ENCODE results near the gene GSTM2.

Gene GSTM2

DNA sequence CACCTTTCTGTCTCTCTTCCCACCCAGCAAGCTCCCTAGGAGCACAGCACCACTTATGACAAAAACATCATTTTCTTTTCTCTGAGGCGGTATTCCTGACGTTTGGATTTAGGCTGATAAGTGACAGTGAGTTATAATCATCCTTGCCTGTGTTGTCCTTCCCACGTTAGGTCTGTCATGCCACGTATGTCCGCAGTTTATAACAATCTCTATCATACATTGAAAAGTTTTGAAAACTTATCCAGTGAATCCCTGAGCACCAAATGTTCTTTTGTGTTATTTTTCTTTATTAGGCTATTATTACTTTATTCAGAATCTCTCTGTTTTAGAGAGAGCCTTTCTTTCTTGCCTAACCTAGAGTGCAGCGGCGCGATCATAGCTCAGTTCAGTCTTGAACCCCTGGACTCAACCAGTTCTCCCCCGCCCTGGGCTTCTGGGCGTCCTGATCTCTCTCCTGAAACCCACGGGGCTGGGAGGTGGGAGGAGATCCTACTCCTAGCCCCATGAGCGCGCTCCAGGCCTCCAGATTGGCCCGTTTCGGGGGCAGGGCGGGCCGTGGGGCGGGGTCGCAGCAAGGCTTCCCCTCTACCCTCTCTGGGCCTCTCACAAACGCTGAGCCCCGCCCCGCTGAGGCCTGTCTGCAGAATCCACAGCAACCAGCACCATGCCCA, at the start of gene GSTM2:
Gene GSTM2 (plus strand): TSS at position 606 of the 671 bp plus-strand sequence. CDS start 59 bp downstream, at position 665.
- peak; percentile 64 for DNase-seq (ENCODE audit: low spot score)

DNA sequence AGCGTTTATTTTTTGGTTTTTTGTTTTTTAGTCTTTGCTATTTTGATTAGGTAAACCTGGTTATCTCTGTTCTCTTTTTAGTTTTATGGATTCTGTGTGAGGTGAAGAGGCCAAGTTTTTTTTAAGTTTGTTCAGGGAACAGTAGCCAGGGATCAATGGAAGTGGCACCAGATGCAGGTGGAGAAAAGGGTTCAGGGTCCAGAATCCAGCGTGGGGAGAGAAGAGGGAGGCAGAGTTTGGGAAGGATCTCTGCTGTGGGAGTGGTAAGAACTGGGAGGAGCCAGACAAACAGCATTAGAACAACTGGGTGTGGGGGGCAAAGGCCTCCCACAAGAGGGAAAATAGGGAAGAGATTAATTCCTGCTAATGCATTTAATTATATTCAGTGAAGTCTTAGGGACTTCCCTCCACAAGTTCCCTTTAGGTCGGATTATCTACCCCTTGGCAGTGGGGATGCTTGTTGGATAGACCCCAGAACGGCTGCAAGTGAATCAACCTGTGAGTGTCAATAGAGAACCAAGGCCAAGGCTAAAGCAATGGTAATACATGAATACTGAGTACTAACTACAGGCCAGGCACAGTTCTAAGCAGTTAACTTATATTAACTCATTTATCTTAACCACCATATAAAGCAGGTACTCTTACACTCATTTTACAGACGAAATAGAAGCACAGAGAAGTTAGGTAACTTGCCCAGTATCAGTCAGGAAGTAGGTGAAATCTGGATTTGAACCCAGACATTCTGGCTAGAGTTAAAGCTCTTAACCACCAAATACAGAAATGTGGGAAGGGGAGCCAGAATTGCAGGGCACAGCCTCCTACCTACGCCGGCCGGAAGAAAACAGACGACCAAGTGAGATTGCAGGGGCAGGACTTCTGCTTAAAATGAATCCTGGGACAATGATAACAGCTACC, 48.9 kb upstream of the GSTM2 start:
- DNase-seq (ENCODE audit: low spot score) = no peak

DNA sequence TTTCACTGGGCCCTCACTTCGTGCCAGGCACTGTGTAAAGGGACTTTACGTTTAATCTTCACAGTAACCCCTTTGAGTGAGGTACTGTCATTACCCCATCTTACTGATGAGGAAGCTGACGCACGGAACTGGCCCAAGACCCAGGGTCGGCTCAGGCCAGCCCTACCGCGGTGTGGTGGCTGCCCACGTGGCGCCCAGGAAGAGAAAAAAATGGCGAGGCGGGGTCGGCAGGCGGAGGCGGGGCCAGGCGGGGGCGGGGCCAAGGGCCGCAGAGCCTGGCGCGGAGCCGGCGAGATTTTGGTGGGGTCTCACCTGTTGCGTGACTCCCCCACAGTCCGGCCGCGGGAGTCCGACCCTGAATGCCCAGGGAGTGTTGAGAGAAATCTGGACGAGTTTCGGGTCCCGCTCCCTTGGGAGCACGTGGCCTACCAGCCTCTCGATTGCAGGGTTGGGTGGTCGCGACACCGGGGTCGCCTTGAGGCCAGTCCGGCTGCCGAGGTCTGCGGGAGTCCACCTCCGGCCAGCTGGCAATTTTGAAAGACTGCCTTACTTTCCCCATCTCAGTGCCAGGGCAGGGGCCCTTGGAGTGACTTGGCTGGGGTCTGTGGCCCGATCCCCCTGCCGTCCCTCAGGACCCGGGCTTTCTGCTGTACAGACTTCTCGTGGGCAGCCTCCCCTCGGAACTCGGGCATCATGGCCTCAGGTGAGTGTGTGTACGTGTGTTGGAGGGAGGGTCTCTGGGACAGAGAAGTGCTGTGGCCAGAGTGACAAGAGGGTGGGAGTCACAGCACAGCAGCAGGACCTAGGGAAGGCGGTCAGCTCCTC, 48.1 kb upstream of the GSTM2 start, which contains the start of the genes AMPD2 and GNAT2:
Gene AMPD2 (plus strand): TSS at position 262 of the 825 bp plus-strand sequence. CDS start 1,339 bp downstream, outside the sequence.
Gene GNAT2 (minus strand): TSS at position 41 of the 825 bp plus-strand sequence. CDS start 6,746 bp downstream, outside the sequence.
- peak; percentile 67 for DNase-seq (ENCODE audit: low spot score)

DNA sequence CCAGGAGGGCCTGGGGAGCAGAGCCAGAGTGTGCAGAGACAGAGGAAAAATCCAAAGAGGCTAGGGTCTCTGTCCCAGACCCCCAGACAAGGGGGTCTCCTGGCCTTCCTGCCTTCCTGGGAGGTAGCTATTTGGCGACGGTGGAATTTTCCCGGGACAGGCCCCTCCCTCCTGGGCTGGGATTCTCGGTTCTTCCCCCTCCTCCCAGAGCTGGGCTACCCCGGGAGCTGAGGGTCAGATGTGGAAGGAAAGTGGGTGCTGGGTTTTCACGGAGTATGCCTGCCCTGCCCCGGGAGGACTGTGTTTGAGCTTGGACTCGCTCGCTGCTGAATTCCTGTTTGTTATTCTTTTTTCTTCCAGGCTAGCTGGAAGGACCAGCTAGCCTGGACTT, 47.5 kb upstream of the GSTM2 start:
- no peak for DNase-seq (ENCODE audit: low spot score)

DNA sequence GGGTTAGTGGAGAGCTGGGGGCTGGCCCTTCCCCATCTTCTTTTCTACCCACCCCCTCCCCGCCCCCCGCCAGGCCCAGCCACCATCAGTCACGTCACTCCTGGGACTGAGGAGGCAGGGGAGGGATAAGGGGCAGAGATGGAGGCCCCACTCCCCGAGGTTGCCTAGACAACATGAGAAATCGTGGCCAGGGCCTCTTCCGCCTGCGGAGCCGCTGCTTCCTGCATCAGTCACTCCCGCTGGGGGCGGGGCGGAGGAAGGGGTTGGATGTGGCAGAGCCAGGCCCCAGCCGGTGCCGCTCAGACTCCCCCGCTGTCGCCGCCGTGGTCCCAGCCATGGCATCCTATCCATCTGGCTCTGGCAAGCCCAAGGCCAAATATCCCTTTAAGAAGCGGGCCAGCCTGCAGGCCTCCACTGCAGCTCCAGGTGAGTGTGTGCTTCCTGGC, 47.0 kb upstream of the GSTM2 start:
- peak; percentile 96 for DNase-seq (ENCODE audit: low spot score)

DNA sequence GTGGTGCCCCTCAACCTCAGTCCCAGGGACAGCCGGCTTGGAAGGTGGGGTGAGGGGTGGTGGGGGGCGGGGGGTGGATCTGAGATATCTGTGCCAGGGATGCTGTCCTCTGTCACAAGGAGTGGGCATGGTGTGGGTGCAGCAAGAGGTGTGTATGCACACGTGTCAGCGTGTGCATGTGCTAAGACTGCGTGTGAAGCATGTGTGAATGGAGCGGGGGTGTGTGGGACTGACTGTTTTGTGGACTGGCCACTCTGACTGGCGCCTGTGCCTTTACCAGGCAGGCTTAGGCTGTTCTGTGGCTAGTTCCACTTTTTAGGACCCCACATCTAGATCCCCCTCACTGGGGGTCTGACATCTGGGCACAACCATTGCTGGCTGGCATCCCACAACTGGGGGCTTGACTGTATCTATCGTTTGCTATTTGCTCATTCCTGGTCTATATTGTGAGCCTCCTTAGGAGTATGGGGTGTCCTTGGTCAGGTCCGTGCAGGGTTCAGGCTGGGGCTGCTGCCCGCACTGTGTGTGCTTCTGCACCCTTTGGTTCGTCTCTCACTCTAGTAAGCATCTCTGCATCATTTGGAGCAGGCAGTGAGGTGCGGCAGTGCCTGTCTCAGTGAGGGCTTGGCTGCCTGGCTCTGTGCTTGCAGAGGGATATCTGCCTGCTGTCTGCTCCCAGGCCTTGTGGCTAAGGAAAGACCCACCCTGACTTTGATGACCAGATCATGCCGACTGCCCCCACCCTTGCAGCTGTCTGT, 46.3 kb upstream of the GSTM2 start:
- DNase-seq (ENCODE audit: low spot score) = no peak

DNA sequence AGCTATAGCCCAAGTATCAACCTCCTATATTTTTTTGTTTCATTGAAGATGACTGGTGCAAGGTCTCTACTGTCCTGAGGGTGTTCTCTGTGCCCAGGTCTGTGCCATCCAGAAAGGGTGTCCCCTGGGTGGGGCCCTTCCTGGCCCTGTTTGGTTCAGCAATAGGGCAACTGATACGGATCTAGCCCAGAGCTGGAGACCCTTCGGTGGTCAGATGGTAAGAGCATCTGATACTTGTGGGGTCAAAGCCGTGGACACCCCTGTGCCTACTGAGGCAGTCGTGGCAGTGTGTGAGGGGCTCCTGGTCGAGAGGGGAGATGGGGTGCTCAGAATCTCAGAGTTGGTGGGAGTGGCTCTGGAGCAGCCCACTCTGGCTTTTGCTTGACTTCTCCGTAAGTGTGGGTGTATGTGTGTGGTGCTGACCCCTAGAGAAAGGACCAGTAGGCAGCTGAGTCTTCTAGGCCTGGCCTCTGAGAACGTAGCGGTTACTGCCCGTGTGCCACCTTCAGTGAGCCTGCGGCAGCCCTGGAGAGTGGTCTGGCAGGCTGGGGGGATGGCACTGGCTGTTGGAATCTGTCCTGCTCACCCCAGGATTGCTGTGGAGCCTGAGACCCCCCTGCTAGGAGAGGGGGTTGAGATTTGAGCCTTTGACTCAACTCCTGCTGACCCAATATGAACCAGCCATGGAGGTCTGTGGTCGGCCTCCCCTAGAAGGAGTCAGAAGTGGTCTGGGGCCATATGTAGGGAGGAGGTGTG, 45.5 kb upstream of the GSTM2 start:
- DNase-seq (ENCODE audit: low spot score) = no peak

DNA sequence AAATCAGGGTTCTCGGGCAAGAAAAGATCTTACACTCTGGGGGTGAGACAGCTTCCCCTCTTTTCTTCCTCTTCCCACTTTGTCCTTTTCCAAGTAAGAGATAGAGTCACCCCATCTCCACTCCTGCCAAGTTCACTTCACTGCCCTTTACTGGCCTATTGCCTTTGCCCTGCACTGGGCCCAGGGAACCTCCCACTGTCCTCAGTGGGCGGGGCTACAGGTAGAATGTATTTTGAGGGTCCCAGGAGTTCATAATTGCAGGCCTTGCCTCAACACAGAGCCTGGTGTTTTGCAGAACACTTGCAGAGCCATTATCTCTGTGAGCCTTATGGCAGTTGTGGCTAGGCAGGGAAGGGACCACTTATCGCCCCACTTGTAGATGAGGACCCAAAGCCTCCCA, 45.0 kb upstream of the GSTM2 start:
- no peak for DNase-seq (ENCODE audit: low spot score)

DNA sequence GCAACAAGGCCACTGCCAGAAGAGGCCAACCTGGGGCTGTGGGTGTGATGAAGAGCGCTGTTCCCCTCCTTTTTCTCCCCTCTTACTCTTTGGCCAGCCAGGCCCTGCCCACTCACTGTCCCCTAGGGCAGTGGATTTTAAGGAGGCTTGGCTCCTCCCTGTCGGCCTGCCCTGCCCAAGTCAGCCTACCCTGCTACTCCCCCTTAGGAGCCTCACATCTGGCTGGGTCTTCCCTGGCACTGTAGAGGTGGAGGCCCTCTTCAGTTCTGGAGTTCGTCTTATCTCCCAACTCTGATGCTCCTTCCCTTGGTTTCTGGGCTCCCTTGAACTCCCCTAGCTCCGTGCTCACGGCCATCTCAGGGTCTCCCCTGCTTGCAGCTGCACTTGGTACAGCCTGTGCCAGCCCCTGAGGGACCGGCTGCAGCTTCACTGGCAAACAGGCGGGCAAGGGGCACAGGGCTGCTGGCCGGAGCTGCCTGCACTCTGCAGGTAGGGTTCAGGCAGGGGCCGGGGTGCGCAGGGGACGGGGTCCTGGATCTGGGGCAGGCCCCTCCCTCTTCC, 44.2 kb upstream of the GSTM2 start:
- no peak for DNase-seq (ENCODE audit: low spot score)

DNA sequence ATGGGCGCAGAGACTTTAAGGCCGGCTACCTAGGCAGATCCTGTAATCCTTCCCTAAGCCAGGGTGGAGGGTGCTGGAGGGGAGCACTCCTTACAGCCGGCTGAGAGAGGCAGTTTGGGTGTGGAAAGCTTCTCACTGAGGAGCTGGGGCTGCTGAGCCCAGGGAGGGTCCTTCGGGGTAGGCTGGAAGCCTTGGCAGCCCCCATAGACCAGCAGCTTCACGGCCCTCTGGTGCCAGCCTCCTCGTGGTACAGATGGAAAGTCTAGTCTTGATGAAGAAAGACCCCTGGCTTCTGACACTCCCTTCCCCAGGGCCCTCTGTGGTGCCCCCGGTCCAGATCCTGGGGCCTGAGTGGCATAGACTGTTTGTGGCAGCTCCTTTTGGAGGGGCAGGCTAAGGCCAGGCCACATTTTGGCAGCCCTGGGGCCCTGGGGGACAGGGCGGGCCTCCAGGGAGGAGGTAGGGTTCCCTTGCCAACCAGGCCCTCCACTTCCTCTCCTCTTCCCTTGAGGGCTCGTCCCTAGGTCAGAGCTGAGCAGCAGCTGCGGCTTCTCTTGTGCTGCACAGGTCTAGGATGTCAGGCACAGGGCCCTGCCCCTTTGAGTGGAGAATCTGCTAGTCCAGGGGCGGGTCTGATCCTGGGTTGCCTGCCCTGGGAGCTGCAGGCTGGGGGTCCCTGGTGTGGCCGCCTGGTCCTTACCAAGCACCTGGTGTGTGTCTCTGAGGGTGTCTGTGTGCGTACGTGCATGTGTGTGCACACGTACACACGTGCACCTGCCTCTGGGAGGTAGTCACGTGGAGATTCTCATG, 43.5 kb upstream of the GSTM2 start:
- DNase-seq (ENCODE audit: low spot score) = no peak

DNA sequence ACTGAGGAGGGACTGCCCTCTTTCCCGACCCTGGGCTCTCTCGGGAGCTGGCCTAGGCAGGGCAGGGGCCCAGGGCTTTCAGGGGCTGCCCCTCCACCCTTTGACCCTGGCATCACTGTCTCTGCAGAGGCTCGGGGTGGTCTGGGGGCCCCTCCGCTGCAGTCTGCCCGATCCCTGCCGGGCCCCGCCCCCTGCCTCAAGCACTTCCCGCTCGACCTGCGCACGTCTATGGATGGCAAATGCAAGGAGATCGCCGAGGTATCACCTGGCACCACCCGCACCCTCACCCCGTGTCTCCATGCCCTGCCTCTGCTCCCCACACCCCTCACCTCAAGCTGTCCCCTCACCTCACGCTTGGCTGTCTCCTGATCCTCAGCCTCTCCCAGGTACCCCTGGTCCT, 42.7 kb upstream of the GSTM2 start:
- DNase-seq (ENCODE audit: low spot score) = no peak

DNA sequence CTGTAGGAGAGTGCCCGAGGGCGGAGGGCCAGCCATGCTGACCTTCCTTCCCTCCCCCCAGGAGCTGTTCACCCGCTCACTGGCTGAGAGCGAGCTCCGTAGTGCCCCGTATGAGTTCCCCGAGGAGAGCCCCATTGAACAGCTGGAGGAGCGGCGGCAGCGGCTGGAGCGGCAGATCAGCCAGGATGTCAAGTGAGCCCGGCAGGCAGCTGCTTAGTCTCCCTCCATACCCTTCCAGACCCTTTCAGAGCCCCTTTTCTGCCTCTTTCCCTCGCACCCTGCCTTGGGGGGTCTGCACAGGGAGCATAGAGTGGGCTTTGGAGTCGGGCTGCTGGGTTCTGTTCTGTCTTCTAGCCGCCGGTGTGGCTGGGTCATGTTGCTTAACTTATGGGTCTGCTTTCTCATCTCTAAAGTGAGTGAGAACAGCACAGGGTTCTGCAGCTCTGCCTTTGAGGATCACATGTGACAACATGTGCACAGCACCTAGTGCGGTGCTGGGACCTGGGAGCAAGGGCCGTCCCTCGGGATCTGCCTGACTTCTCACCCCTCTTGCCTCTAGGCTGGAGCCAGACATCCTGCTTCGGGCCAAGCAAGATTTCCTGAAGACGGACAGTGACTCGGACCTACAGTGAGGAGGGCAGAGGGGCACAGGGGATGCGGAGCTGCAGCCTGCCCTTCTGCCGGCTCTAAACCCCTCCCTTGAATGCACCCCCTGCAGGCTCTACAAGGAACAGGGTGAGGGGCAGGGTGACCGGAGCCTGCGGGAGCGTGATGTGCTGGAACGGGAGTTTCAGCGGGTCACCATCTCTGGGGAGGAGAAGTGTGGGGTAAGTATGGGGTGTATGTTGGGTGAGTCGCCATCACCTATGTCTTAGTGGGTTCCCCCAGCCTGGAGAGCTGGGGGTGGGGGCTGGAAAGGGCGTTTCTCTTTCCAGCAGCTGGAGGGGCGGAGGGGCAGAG, 42.0 kb upstream of the GSTM2 start:
- DNase-seq (ENCODE audit: low spot score) = no peak

DNA sequence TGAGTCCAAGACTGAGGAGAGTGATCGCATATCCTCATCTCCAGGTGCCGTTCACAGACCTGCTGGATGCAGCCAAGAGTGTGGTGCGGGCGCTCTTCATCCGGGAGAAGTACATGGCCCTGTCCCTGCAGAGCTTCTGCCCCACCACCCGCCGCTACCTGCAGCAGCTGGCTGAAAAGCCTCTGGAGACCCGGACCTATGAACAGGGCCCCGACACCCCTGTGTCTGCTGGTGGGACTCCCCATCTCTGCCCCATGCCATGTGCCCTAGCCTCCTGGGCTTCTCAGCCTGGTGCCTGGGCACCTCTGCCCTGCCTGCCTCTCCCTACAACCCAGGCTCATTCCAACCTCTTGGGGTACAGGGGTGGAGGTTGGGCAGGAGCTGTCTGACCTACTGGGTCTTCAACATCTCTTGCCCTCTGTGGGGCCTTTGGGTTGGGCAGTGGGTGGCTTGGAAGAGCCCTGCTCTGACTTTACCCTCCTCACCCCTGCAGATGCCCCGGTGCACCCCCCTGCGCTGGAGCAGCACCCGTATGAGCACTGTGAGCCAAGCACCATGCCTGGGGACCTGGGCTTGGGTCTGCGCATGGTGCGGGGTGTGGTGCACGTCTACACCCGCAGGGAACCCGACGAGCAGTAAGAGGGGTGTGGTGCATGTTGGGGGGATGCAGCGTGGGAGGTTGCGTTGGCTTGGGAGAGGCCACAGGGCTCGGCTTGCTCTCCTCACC, 41.0 kb upstream of the GSTM2 start:
- no peak for DNase-seq (ENCODE audit: low spot score)

DNA sequence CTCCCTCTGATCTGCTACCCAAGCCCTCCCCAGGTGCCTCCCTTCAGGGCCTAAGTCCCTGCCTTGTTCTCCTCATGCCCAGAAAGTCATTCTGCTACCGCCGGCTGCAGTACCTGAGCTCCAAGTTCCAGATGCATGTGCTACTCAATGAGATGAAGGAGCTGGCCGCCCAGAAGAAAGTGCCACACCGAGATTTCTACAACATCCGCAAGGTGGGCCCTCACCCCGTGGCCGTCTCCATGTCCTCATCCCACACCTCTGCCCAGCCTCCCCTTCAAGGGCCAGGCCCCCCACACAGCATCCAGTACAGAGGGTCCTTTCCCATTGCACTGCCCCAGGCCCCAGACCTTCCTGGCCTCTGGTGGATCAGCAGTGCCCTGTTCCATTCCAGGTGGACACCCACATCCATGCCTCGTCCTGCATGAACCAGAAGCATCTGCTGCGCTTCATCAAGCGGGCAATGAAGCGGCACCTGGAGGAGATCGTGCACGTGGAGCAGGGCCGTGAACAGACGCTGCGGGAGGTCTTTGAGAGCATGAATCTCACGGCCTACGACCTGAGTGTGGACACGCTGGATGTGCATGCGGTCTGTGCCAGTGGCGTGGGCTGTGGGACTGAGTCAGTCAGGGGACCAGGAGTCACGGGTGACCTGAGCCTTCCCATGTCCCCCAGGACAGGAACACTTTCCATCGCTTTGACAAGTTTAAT, 40.0 kb upstream of the GSTM2 start:
- no peak for DNase-seq (ENCODE audit: low spot score)

DNA sequence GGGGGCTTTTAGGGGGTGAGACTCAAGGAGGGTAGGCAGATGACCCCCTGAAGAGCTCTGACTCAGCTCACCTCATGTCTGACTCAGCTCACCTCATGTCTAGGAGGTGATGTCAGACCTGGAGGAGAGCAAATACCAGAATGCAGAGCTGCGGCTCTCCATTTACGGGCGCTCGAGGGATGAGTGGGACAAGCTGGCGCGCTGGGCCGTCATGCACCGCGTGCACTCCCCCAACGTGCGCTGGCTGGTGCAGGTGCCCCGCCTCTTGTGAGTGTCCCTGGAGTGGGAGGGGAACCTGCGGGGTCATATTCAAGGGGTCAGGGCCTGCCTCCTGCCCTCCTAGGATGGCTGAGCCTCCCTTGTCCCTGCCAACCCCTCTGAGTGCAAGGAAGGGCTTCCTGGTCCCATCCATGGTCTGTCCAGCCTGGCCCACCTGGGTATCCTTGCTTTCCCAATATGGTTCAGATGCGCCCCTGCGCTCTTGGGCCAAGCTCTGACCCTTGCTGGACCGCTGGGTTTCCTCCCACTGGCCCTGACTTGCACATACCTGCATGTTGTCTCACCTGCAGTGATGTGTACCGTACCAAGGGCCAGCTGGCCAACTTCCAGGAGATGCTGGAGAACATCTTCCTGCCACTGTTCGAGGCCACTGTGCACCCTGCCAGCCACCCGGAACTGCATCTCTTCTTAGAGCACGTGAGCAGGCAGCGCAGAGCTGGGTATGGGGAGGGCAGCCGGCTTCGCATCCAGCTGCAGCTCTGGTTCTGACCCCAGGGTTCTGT, 39.1 kb upstream of the GSTM2 start:
- DNase-seq (ENCODE audit: low spot score) = no peak

Data from CD4-positive, alpha-beta T cell treated with Interleukin-2 at 100 ng/mL for 4 hours (primary cell).